SK-N-SH treated with all-trans-retinoic acid at 6 μM for 48 hours (cell line): ENCODE measurements around the gene SIX2.
"Not testable (repeated sequence)": the region's sequence is repeated elsewhere in the genome, so short reads cannot be mapped to it uniquely, and the experiment has no call there.

Source experiments
- ATAC-seq: fragments of 200-7000 bp; cut with Tn5 transposase; 3 replicates; pipeline ENCODE4 v1.9.1; 2020; ENCODE audit warnings: mild to moderate bottlenecking, moderate library complexity
- ARNTL ChIP-seq: fragments of 450-650 bp; formaldehyde crosslinking; IDR thresholded peaks from 2 replicates; pipeline ENCODE4 v1.5.0; 2020; ENCODE audit warnings: low read depth, mild to moderate bottlenecking, moderate library complexity, borderline replicate concordance
- BACH2 ChIP-seq: fragments of 250-450 bp; sonication (Bioruptor Pico); IDR thresholded peaks from 2 replicates; pipeline ENCODE4 v1.9.0; 2021; ENCODE audit warnings: mild to moderate bottlenecking, borderline replicate concordance
- CREB5 ChIP-seq: fragments of 250-450 bp; sonication (Bioruptor Pico); IDR thresholded peaks from 2 replicates; pipeline ENCODE4 v1.5.1; 2020; ENCODE audit warnings: low read depth, mild to moderate bottlenecking, moderate library complexity
- CSDC2 ChIP-seq: fragments of 250-450 bp; sonication (Bioruptor Pico); IDR thresholded peaks from 2 replicates; pipeline ENCODE4 v1.5.0; 2020; ENCODE audit warnings: mild to moderate bottlenecking, moderate library complexity
- CSRNP3 ChIP-seq: fragments of 250-450 bp; sonication (Bioruptor Pico); IDR thresholded peaks from 2 replicates; pipeline ENCODE4 v1.5.1; 2021; ENCODE audit warnings: mild to moderate bottlenecking, moderate library complexity
- ESRRG ChIP-seq: fragments of 250-450 bp; sonication (Bioruptor Pico); IDR thresholded peaks from 2 replicates; pipeline ENCODE4 v1.6.1; 2021; ENCODE audit warnings: mild to moderate bottlenecking
- GLIS3 ChIP-seq: fragments of 250-450 bp; sonication (Bioruptor Pico); IDR thresholded peaks from 2 replicates; pipeline ENCODE4 v1.5.0; 2020; ENCODE audit warnings: mild to moderate bottlenecking, moderate library complexity
- ISL1 ChIP-seq: fragments of 250-450 bp; sonication (Bioruptor Pico); IDR thresholded peaks from 2 replicates; pipeline ENCODE4 v2.1.2; 2022; ENCODE audit warnings: mild to moderate bottlenecking, moderate library complexity
- OSR1 ChIP-seq: fragments of 250-450 bp; sonication (Bioruptor Pico); IDR thresholded peaks from 2 replicates; pipeline ENCODE4 v1.8.0; 2022; ENCODE audit warnings: moderate library complexity, mild to moderate bottlenecking, inconsistent platforms
- PATZ1 ChIP-seq: fragments of 250-450 bp; sonication (Bioruptor Pico); IDR thresholded peaks from 2 replicates; pipeline ENCODE4 v1.8.0; 2020; ENCODE audit warnings: mild to moderate bottlenecking, moderate library complexity, borderline replicate concordance
- PPARA ChIP-seq: fragments of 250-450 bp; sonication (Bioruptor Pico); IDR thresholded peaks from 2 replicates; pipeline ENCODE4 v1.5.0; 2020; ENCODE audit warnings: mild to moderate bottlenecking, borderline replicate concordance
- SNAI2 ChIP-seq: fragments of 250-450 bp; sonication (Bioruptor Pico); IDR thresholded peaks from 2 replicates; pipeline ENCODE4 v1.5.0; 2020; ENCODE audit warnings: mild to moderate bottlenecking, moderate library complexity
- TCF4 ChIP-seq: fragments of 250-450 bp; sonication (Bioruptor Pico); IDR thresholded peaks from 2 replicates; pipeline ENCODE4 v1.8.0; 2021; ENCODE audit warnings: mild to moderate bottlenecking, moderate library complexity, borderline replicate concordance
- TOX ChIP-seq: fragments of 250-450 bp; sonication (Bioruptor Pico); IDR thresholded peaks from 2 replicates; pipeline ENCODE4 v1.8.0; 2021; ENCODE audit warnings: mild to moderate bottlenecking, moderate library complexity, borderline replicate concordance
- TSHZ2 ChIP-seq: fragments of 250-450 bp; sonication (Bioruptor Pico); IDR thresholded peaks from 2 replicates; pipeline ENCODE4 v1.5.0; 2020; ENCODE audit warnings: mild to moderate bottlenecking, moderate library complexity
- ZC3H10 ChIP-seq: fragments of 250-450 bp; sonication (Bioruptor Pico); IDR thresholded peaks from 2 replicates; pipeline ENCODE4 v1.5.1; 2021; ENCODE audit warnings: mild to moderate bottlenecking, moderate library complexity
- ZFP3 ChIP-seq: fragments of 250-450 bp; sonication (Bioruptor Pico); IDR thresholded peaks from 2 replicates; pipeline ENCODE4 v1.5.0; 2020; ENCODE audit warnings: mild to moderate bottlenecking, moderate library complexity
- ZNF565 ChIP-seq: fragments of 450-650 bp; formaldehyde crosslinking; conservative IDR thresholded peaks from 2 replicates; pipeline ENCODE4 v1.5.0; 2020; ENCODE audit warnings: low read depth, mild to moderate bottlenecking, moderate library complexity
- ZNF70 ChIP-seq: fragments of 450-650 bp; formaldehyde crosslinking; IDR thresholded peaks from 2 replicates; pipeline ENCODE4 v1.5.0; 2020; ENCODE audit warnings: mild to moderate bottlenecking, moderate library complexity
- ZNF8 ChIP-seq: fragments of 450-650 bp; formaldehyde crosslinking; IDR thresholded peaks from 2 replicates; pipeline ENCODE4 v1.5.0; 2020; ENCODE audit warnings: mild to moderate bottlenecking, moderate library complexity
- TF ChIP-seq, protein P1 (sequence below): fragments of 250-450 bp; sonication (Bioruptor Pico); IDR thresholded peaks from 2 replicates; pipeline ENCODE4 v1.8.0; 2021; ENCODE audit warnings: low read depth, mild to moderate bottlenecking, moderate library complexity, borderline replicate concordance

SIX2 gene

GRCh38 chr2:45038861-45039260 is 29.6 kb upstream of the SIX2 start:
- not testable (repeated sequence) for ATAC-seq

- no peak for TF ChIP-seq CSRNP3
- no peak for TF ChIP-seq PPARA (CRISPR knock-in tag)
- TF ChIP-seq ARNTL, result no peak
- TF ChIP-seq, protein P1, sequence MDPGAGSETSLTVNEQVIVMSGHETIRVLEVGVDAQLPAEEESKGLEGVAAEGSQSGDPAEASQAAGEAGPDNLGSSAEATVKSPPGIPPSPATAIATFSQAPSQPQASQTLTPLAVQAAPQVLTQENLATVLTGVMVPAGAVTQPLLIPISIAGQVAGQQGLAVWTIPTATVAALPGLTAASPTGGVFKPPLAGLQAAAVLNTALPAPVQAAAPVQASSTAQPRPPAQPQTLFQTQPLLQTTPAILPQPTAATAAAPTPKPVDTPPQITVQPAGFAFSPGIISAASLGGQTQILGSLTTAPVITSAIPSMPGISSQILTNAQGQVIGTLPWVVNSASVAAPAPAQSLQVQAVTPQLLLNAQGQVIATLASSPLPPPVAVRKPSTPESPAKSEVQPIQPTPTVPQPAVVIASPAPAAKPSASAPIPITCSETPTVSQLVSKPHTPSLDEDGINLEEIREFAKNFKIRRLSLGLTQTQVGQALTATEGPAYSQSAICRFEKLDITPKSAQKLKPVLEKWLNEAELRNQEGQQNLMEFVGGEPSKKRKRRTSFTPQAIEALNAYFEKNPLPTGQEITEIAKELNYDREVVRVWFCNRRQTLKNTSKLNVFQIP, result no peak
- no peak for TF ChIP-seq ZNF565 (CRISPR knock-in tag)
- TF ChIP-seq SNAI2, result no peak
- TF ChIP-seq CREB5 (CRISPR knock-in tag), result no peak
- no peak for TF ChIP-seq ESRRG (CRISPR knock-in tag)
- TF ChIP-seq TOX (CRISPR knock-in tag), result no peak
- no peak for ATAC-seq
Measured at GRCh38 chr2:45033302-45033701, 24.1 kb upstream of the SIX2 start.

GRCh38 chr2:45031028-45031427 is 21.8 kb upstream of the SIX2 start:
- ATAC-seq, result no peak; the same call in 2 of the 3 replicates
- TF ChIP-seq ZFP3 (CRISPR knock-in tag) (no peak), PPARA (CRISPR knock-in tag) (no peak), ZNF565 (CRISPR knock-in tag) (no peak), ZC3H10 (CRISPR knock-in tag) (no peak), CSRNP3 (no peak), ZNF70 (no peak), TCF4 (no peak), TOX (CRISPR knock-in tag) (no peak), SNAI2 (no peak), PATZ1 (CRISPR knock-in tag) (no peak), OSR1 (CRISPR knock-in tag) (no peak), ISL1 (CRISPR knock-in tag) (no peak), ZNF8 (CRISPR knock-in tag) (no peak), ESRRG (CRISPR knock-in tag) (no peak), ARNTL (no peak), GLIS3 (CRISPR knock-in tag) (no peak), TSHZ2 (no peak), CSDC2 (no peak), BACH2 (CRISPR knock-in tag) (no peak)
- TF ChIP-seq, protein P1, result no peak
